ENCODE data around the gene ZMYM4.
"Not testable (repeated sequence)": the region's sequence is repeated elsewhere in the genome, so short reads cannot be mapped to it uniquely, and the experiment has no call there.

ZMYM4 gene

GRCh38 chr1:35331618-35332017 lies 63.1 kb downstream of the ZMYM4 start:
- not testable (repeated sequence) for DNase-seq

- no peak for DNase-seq
Measured at GRCh38 chr1:35334485-35334884, 66.0 kb downstream of the ZMYM4 start.

- no peak for DNase-seq
Measured at GRCh38 chr1:35340519-35340918, 72.0 kb downstream of the ZMYM4 start.

GRCh38 chr1:35345439-35345981 lies 77.0 kb downstream of the ZMYM4 start:
- DNase-seq = no peak

GRCh38 chr1:35350872-35351271 lies 82.4 kb downstream of the ZMYM4 start:
- DNase-seq = no peak

GRCh38 chr1:35359995-35360394 lies 91.5 kb downstream of the ZMYM4 start:
- DNase-seq = no peak

GRCh38 chr1:35361638-35362037 lies 93.1 kb downstream of the ZMYM4 start:
- no peak for DNase-seq

- no peak for DNase-seq
Measured at GRCh38 chr1:35364741-35365140, 96.2 kb downstream of the ZMYM4 start.

GRCh38 chr1:35367914-35368313 lies 99.4 kb downstream of the ZMYM4 start:
- no peak for DNase-seq

- DNase-seq = no peak
Measured at GRCh38 chr1:35369922-35370671, 101.6 kb downstream of the ZMYM4 start.

- no peak for DNase-seq
Measured at GRCh38 chr1:35371506-35371905, 103.0 kb downstream of the ZMYM4 start.

- DNase-seq = no peak
Measured at GRCh38 chr1:35377555-35377954, 109.0 kb downstream of the ZMYM4 start.

- DNase-seq = no peak
Measured at GRCh38 chr1:35379317-35380000, 111.0 kb downstream of the ZMYM4 start.

GRCh38 chr1:35380111-35380510 lies 111.6 kb downstream of the ZMYM4 start:
- not testable (repeated sequence) for DNase-seq

- no peak for DNase-seq
Measured at GRCh38 chr1:35382107-35382506, 113.6 kb downstream of the ZMYM4 start.

GRCh38 chr1:35386290-35386689 lies 117.8 kb downstream of the ZMYM4 start:
- no peak for DNase-seq

GRCh38 chr1:35386959-35387358 lies 118.5 kb downstream of the ZMYM4 start:
- DNase-seq = no peak

GRCh38 chr1:35390600-35391494 lies 122.3 kb downstream of the ZMYM4 start:
- DNase-seq = no peak

GRCh38 chr1:35394386-35394785 lies 125.9 kb downstream of the ZMYM4 start:
- DNase-seq = no peak

- no peak for DNase-seq
Measured at GRCh38 chr1:35398739-35399138, 130.2 kb downstream of the ZMYM4 start.

- no peak for DNase-seq
Measured at GRCh38 chr1:35401049-35401448, 132.5 kb downstream of the ZMYM4 start.

GRCh38 chr1:35406103-35406502 lies 137.6 kb downstream of the ZMYM4 start:
- DNase-seq = no peak

GRCh38 chr1:35407743-35408142 lies 139.2 kb downstream of the ZMYM4 start:
- no peak for DNase-seq
